Right forelimb (tissue), 1 donor: ENCODE measurements around the gene NSUN5.
"Not testable (repeated sequence)": the region's sequence is repeated elsewhere in the genome, so short reads cannot be mapped to it uniquely, and the experiment has no call there.

ENCODE experiments used
- DNase-seq: peaks from one replicate; pipeline ENCODE4 v3.0.0-alpha.2; 2018

NSUN5 gene

DNA sequence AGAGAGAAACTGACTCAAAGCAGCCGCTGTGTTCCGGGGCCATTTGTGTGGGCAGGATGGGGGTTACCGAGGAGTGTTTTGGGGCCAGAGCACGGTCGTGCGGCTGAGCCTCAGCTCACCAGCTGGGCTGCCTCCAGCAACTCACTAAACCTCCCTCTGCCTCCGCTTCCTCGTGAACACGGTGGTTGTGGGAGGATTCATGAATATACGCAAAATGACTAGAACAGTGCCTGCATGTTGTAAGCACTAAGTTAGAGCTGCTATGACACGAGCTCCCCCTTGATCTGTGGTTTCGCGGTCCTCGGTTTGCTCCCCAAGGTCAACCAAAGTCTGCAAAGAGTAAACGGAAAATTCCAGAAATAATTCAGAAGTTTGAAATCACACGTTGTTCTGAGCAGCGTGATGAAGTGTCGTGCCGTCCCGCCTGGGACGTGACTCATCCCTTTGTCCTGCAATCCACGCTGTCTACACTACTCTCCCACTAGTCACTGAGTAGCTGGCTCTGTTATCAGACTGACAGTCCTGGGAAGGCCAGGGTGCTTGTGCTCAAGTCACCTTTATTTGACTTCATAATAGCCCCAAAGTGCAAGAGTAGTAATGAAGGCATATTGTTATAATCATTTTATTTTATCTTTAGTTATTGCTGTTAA lies 41.8 kb downstream of the NSUN5 start:
- DNase-seq, result not testable (repeated sequence)

DNA sequence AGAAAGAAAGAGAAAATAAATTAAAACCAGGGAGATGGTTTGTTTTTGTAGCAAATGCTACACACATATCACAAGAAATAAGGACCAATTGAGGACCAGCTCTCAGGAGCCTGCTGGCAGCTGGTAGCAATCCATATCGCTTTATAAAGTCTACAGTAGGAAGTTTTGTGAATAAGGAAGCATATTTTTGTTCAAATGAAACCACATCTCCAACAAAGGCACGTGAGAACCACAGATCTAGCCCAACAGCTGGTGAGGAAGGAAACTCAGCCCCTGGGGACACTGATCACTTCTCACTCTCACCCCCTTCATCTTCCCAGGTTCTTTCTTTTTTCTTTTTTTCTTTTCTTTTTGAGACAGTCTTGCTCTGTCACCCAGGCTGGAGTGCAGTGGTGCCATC lies 46.2 kb downstream of the NSUN5 start:
- DNase-seq, result not testable (repeated sequence)
